SK-N-SH (cell line): ENCODE measurements around the gene CEACAM19. TPM values are rescaled to one million over a fixed set of nuclear protein-coding genes. Genes with fewer than 3 reads are reported as not detected.

Experiments
- CTCF ChIA-PET: fragments of 300-600, 350-600 bp; formaldehyde crosslinking; extraction: SDS; loops from one replicate; lab custom pipeline; 2021; lab: Yijun Ruan, JAX
- POLR2A ChIA-PET: fragments of 350-600 bp; sonication (Branson Sonifier 250); formaldehyde crosslinking; extraction: SDS; loops from one replicate; lab custom pipeline; 2020; ENCODE audit warnings: antibody characterized with exemption, inconsistent platforms; lab: Yijun Ruan, JAX
- DNase-seq: peaks from one replicate; pipeline ENCODE4 v3.0.0; 2012
- H2AFZ ChIP-seq: fragments of 200-600 bp; sonication (generic); 2 replicates; pipeline ENCODE4 v1.8.1; 2016; ENCODE audit warnings: antibody characterized with exemption, mild to moderate bottlenecking, low read depth
- H3F3A ChIP-seq: fragments of 200-600 bp; sonication (generic); replicated peaks from 2 replicates; pipeline ENCODE3; 2016; ENCODE audit warnings: antibody characterized with exemption, mild to moderate bottlenecking; ENCODE audit not compliant: insufficient read depth
- H3K27ac ChIP-seq, 2 experiments: fragments of 200-500 bp in 1 of 2; fragments of 200-600 bp in 1 of 2; sonication (Bioruptor generic) in 1 of 2; sonication (generic), shearing (Covaris generic) in 1 of 2; 2 replicates each; pipeline versions ENCODE4 v1.5.1 to v1.6.1; 2014 to 2016; ENCODE audit warnings: low read depth in 2 of 2, inconsistent platforms in 1 of 2, low read length in 1 of 2, mild to moderate bottlenecking in 1 of 2, mixed read lengths in 1 of 2
- H3K27me3 ChIP-seq: fragments of 200-600 bp; sonication (generic), shearing (Covaris generic); 2 replicates; pipeline ENCODE4 v1.6.1; 2016; ENCODE audit warnings: mixed run types; ENCODE audit not compliant: insufficient read depth
- H3K36me3 ChIP-seq, 2 experiments: fragments of 200-500 bp in 1 of 2; fragments of 200-600 bp in 1 of 2; sonication (Bioruptor generic) in 1 of 2; sonication (generic) in 1 of 2; replicated peaks in 1 of 2; 2 replicates each; pipeline versions ENCODE3 to v1.5.1; 2014 to 2016; ENCODE audit warnings: low read length in 1 of 2, mild to moderate bottlenecking in 1 of 2; ENCODE audit not compliant: insufficient read depth in 2 of 2, control insufficient read depth in 1 of 2
- H3K4me1 ChIP-seq, 2 experiments: fragments of 200-500 bp in 1 of 2; fragments of 200-600 bp in 1 of 2; sonication (Bioruptor generic) in 1 of 2; sonication (generic), shearing (Covaris generic) in 1 of 2; 2 replicates each; pipeline versions ENCODE4 v1.5.1 to v1.6.1; 2014 to 2016; ENCODE audit warnings: low read depth in 1 of 2, low read length in 1 of 2, mixed run types in 1 of 2; ENCODE audit not compliant: insufficient read depth in 2 of 2, control insufficient read depth in 1 of 2
- H3K4me2 ChIP-seq: fragments of 200-600 bp; sonication (generic), shearing (Covaris generic); 2 replicates; pipeline ENCODE4 v1.6.1; 2017; ENCODE audit warnings: mixed run types
- H3K4me3 ChIP-seq, 2 experiments: fragments of 200-500 bp in 1 of 2; fragments of 200-600 bp in 1 of 2; sonication (Bioruptor generic) in 1 of 2; sonication (generic), shearing (Covaris generic) in 1 of 2; 2 replicates each; pipeline versions ENCODE4 v1.5.1 to v1.8.1; 2014 to 2016; ENCODE audit warnings: low read depth in 2 of 2, inconsistent platforms in 1 of 2, low read length in 1 of 2, mild to moderate bottlenecking in 1 of 2, mixed read lengths in 1 of 2, moderate library complexity in 1 of 2
- H3K79me2 ChIP-seq: fragments of 200-600 bp; sonication (generic); 2 replicates; pipeline ENCODE4 v1.8.1; 2017; ENCODE audit warnings: mild to moderate bottlenecking; ENCODE audit not compliant: insufficient read depth
- H3K9ac ChIP-seq: fragments of 200-600 bp; sonication (generic); 2 replicates; pipeline ENCODE4 v1.6.1; 2017; ENCODE audit warnings: mixed run types
- H3K9me2 ChIP-seq: fragments of 200-600 bp; sonication (generic); 2 replicates; pipeline ENCODE4 v1.6.1; 2017; ENCODE audit warnings: mixed run types
- H3K9me3 ChIP-seq: fragments of 200-600 bp; sonication (generic); 2 replicates; pipeline ENCODE4 v1.6.1; 2017; ENCODE audit warnings: mixed run types, mild to moderate bottlenecking, moderate library complexity
- H4K20me1 ChIP-seq: fragments of 200-600 bp; sonication (generic); 2 replicates; pipeline ENCODE4 v1.6.1; 2017; ENCODE audit warnings: mild to moderate bottlenecking, mixed run types; ENCODE audit not compliant: insufficient read depth
- ELF1 ChIP-seq: IDR thresholded peaks from 2 replicates; pipeline ENCODE4 v1.4.0; 2012
- FOSL2 ChIP-seq: IDR thresholded peaks from 2 replicates; pipeline ENCODE4 v1.4.0; 2012; ENCODE audit warnings: low read depth, mild to moderate bottlenecking, moderate library complexity, borderline replicate concordance
- FOXJ3 ChIP-seq: sonication (generic); formaldehyde crosslinking; IDR thresholded peaks from 2 replicates; pipeline ENCODE4 v1.5.1; 2020; ENCODE audit warnings: mild to moderate bottlenecking, missing genetic modification reagents
- FOXM1 ChIP-seq: IDR thresholded peaks from 2 replicates; pipeline ENCODE4 v1.4.0; 2012; ENCODE audit warnings: low read depth, mild to moderate bottlenecking
- GABPA ChIP-seq: IDR thresholded peaks from 2 replicates; pipeline ENCODE4 v1.4.0; 2012; ENCODE audit warnings: low read depth, mild to moderate bottlenecking
- JUND ChIP-seq: IDR thresholded peaks from 2 replicates; pipeline ENCODE4 v1.4.0; 2012
- MEF2A ChIP-seq: IDR thresholded peaks from 2 replicates; pipeline ENCODE4 v1.4.0; 2012; ENCODE audit warnings: low read depth, borderline replicate concordance
- MXI1 ChIP-seq: IDR thresholded peaks from 2 replicates; pipeline ENCODE4 v1.6.1; 2012; ENCODE audit warnings: mild to moderate bottlenecking, low read depth, low read length, improper control_type of control experiment
- NFIC ChIP-seq: IDR thresholded peaks from 2 replicates; pipeline ENCODE4 v1.4.0; 2012; ENCODE audit warnings: borderline replicate concordance
- NRF1 ChIP-seq: IDR thresholded peaks from 2 replicates; pipeline ENCODE4 v1.6.1; 2012; ENCODE audit warnings: low read depth, mild to moderate bottlenecking, low read length
- POLR2AphosphoS5 ChIP-seq: IDR thresholded peaks from 2 replicates; pipeline ENCODE4 v1.6.1; 2012; ENCODE audit warnings: low read depth, low read length
- RCOR1 ChIP-seq: fragments of 150-350 bp; IDR thresholded peaks from 2 replicates; pipeline ENCODE4 v1.6.1; 2017; ENCODE audit warnings: antibody characterized with exemption, low read length
- RXRA ChIP-seq: IDR thresholded peaks from 2 replicates; pipeline ENCODE4 v1.4.0; 2012; ENCODE audit warnings: low read depth, mild to moderate bottlenecking, borderline replicate concordance
- SIN3A ChIP-seq: IDR thresholded peaks from 2 replicates; pipeline ENCODE4 v1.6.1; 2012; ENCODE audit warnings: low read depth, mild to moderate bottlenecking, low read length, moderate library complexity, borderline replicate concordance
- TCF12 ChIP-seq: IDR thresholded peaks from 2 replicates; pipeline ENCODE4 v1.4.0; 2012
- YY1 ChIP-seq: IDR thresholded peaks from 2 replicates; pipeline ENCODE4 v1.4.0; 2012; ENCODE audit warnings: low read depth, mild to moderate bottlenecking
- WGBS: methylation state at CpG from one replicate; pipeline ENCODE4 v1.1.6; 2017; ENCODE audit warnings: low lambda C conversion rate; 5-methylcytosine and 5-hydroxymethylcytosine counted together
- polyA plus RNA-seq, 3 experiments: library from polyadenylated mRNA; depleted of rRNA; stranded (reverse); fragments of >200 nt; gene quantifications; 2 replicates each; pipeline ENCODE4 v1.2.3, GENCODE V29; 2012
- TF ChIP-seq, protein P1 (sequence below): IDR thresholded peaks from 2 replicates; pipeline ENCODE4 v1.4.0; 2012; ENCODE audit warnings: low read depth, borderline replicate concordance
- TF ChIP-seq, protein P2 (sequence below): IDR thresholded peaks from 2 replicates; pipeline ENCODE4 v1.4.0; 2012; ENCODE audit warnings: low read depth
- TF ChIP-seq, protein P3 (sequence below): IDR thresholded peaks from 2 replicates; pipeline ENCODE4 v1.4.0; 2012; ENCODE audit warnings: low read depth, borderline replicate concordance
- TF ChIP-seq, protein P4 (sequence below): IDR thresholded peaks from 2 replicates; pipeline ENCODE4; 2012

The CEACAM19 gene
- polyA plus RNA-seq, 1 of the 3 experiments (the other 2 are of a cell fraction) = 2.0 TPM

DNA sequence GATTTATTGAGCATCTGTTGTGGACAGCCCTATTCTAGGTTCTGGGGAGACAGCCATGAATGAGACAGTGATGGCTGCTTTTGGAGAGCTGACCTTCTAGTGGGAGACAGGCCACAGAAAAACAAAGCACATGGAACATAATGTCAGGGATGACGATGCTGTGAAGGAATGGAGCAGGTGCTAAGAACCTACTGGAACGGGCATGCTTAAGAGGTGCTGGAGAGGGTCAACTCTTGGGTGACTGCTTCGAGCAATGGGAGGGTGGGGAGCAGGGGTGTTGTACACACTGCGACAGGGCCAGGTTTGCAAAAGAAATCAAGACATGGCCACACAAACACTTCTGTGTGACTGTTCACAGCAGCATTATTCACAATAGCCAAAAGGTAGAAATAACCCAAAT, 15.6 kb downstream of the CEACAM19 start:
- H3K36me3 ChIP-seq = no peaks in the 10 kb centered on the region
- H3K9me2 ChIP-seq = no peaks in the 10 kb centered on the region
- peaks cover 30% of the 10 kb centered on the region for H3F3A ChIP-seq
- no peak overlapping the region for H3K27ac ChIP-seq
- TF ChIP-seq ELF1 (no peak), NRF1 (no peak), NFIC (no peak), TCF12 (no peak), POLR2AphosphoS5 (no peak), FOSL2 (no peak), FOXJ3 (CRISPR knock-in tag) (no peak), YY1 (no peak), JUND (no peak), MEF2A (no peak), RCOR1 (no peak), MXI1 (no peak), GABPA (no peak), SIN3A (no peak), FOXM1 (no peak), RXRA (no peak)
- TF ChIP-seq, protein P1, sequence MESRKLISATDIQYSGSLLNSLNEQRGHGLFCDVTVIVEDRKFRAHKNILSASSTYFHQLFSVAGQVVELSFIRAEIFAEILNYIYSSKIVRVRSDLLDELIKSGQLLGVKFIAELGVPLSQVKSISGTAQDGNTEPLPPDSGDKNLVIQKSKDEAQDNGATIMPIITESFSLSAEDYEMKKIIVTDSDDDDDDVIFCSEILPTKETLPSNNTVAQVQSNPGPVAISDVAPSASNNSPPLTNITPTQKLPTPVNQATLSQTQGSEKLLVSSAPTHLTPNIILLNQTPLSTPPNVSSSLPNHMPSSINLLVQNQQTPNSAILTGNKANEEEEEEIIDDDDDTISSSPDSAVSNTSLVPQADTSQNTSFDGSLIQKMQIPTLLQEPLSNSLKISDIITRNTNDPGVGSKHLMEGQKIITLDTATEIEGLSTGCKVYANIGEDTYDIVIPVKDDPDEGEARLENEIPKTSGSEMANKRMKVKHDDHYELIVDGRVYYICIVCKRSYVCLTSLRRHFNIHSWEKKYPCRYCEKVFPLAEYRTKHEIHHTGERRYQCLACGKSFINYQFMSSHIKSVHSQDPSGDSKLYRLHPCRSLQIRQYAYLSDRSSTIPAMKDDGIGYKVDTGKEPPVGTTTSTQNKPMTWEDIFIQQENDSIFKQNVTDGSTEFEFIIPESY = no peak
- TF ChIP-seq, protein P2, sequence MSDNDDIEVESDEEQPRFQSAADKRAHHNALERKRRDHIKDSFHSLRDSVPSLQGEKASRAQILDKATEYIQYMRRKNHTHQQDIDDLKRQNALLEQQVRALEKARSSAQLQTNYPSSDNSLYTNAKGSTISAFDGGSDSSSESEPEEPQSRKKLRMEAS = no peak
- TF ChIP-seq, protein P3, sequence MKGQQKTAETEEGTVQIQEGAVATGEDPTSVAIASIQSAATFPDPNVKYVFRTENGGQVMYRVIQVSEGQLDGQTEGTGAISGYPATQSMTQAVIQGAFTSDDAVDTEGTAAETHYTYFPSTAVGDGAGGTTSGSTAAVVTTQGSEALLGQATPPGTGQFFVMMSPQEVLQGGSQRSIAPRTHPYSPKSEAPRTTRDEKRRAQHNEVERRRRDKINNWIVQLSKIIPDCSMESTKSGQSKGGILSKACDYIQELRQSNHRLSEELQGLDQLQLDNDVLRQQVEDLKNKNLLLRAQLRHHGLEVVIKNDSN = no peak
- TF ChIP-seq, protein P4, sequence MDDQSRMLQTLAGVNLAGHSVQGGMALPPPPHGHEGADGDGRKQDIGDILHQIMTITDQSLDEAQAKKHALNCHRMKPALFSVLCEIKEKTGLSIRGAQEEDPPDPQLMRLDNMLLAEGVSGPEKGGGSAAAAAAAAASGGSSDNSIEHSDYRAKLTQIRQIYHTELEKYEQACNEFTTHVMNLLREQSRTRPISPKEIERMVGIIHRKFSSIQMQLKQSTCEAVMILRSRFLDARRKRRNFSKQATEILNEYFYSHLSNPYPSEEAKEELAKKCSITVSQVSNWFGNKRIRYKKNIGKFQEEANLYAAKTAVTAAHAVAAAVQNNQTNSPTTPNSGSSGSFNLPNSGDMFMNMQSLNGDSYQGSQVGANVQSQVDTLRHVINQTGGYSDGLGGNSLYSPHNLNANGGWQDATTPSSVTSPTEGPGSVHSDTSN = no peak
- 66% methylated on average over 4 of the region's 4 CpGs for WGBS
- no peak overlapping the region for H3K9ac ChIP-seq
- H2AFZ ChIP-seq = no peak overlapping the region
- no peak overlapping the region for H3K4me2 ChIP-seq
- H3K79me2 ChIP-seq = no peaks in the 10 kb centered on the region
- H3K27me3 ChIP-seq = no peaks in the 10 kb centered on the region
- POLR2A ChIA-PET = no interaction called here
- H3K4me3 ChIP-seq = no peak overlapping the region
- CTCF ChIA-PET = interaction anchor here (5.2 kb wide), 1 partner anchor 36 kb away, joined by 57 read pairs; no protein-coding TSS in a partner anchor
- DNase-seq = no peak
- no peaks in the 10 kb centered on the region for H4K20me1 ChIP-seq
- peaks cover 0 to 9% of the 10 kb centered on the region in 2 experiments; a peak in 3 of 4 replicates for H3K4me1 ChIP-seq
- H3K9me3 ChIP-seq = no peaks in the 10 kb centered on the region
